Calu3 (cell line): ENCODE results near the gene C8G. TPM values are rescaled to one million over a fixed set of nuclear protein-coding genes. Genes with fewer than 3 reads are reported as not detected.

Source experiments
- BruUV-seq: library from RNA; stranded (reverse); fragments of 400-500 nt; replicated peaks from 2 replicates; lab custom pipeline; 2021; lab: Mats Ljungman, UMichigan
- CTCF ChIA-PET: fragments of 300-600 bp; sonication (Branson Sonifier 250); formaldehyde crosslinking; loops from one replicate; lab custom pipeline; 2022; ENCODE audit warnings: antibody characterized with exemption; lab: Charles Lee
- DNase-seq: peaks from one replicate; pipeline ENCODE4 v3.0.0; 2022
- H3K27ac Mint-ChIP-seq: one replicate; pipeline ENCODE4 v1.8.0; 2022; ENCODE audit warnings: mixed read lengths; ENCODE audit not compliant: unreplicated experiment
- H3K27me3 Mint-ChIP-seq: one replicate; pipeline ENCODE4 v1.8.0; 2022; ENCODE audit warnings: mixed read lengths; ENCODE audit not compliant: unreplicated experiment
- H3K36me3 Mint-ChIP-seq: one replicate; pipeline ENCODE4 v1.8.0; 2022; ENCODE audit warnings: mild to moderate bottlenecking, moderate library complexity, mixed read lengths; ENCODE audit not compliant: insufficient read depth, unreplicated experiment
- H3K4me1 Mint-ChIP-seq: one replicate; pipeline ENCODE4 v1.8.0; 2022; ENCODE audit warnings: mild to moderate bottlenecking, low read depth, mixed read lengths; ENCODE audit not compliant: unreplicated experiment
- H3K4me3 Mint-ChIP-seq: one replicate; pipeline ENCODE4 v1.8.0; 2022; ENCODE audit warnings: mild to moderate bottlenecking, low read depth, moderate library complexity, mixed read lengths; ENCODE audit not compliant: unreplicated experiment
- H3K9me3 Mint-ChIP-seq: one replicate; pipeline ENCODE4 v1.8.0; 2022; ENCODE audit warnings: low read depth, mixed read lengths; ENCODE audit not compliant: unreplicated experiment
- CTCF ChIP-seq: fragments of 200-600 bp; IDR thresholded peaks from one replicate; pipeline ENCODE4 v1.8.0; 2022; ENCODE audit warnings: antibody characterized with exemption; ENCODE audit not compliant: unreplicated experiment
- intact Hi-C: fragments of 100-400 bp; cut with micrococcal nuclease; formaldehyde crosslinking; loops from one replicate; pipeline ENCODE4 v1.10.0; 2022; ENCODE audit not compliant: unreplicated experiment
- total RNA-seq: library from RNA; stranded (reverse); gene quantifications from 2 replicates; pipeline ENCODE4 v1.2.3, GENCODE V29; 2022

C8G gene
- total RNA-seq, 1 experiment from 2014 or later, result 3.9 TPM

DNA sequence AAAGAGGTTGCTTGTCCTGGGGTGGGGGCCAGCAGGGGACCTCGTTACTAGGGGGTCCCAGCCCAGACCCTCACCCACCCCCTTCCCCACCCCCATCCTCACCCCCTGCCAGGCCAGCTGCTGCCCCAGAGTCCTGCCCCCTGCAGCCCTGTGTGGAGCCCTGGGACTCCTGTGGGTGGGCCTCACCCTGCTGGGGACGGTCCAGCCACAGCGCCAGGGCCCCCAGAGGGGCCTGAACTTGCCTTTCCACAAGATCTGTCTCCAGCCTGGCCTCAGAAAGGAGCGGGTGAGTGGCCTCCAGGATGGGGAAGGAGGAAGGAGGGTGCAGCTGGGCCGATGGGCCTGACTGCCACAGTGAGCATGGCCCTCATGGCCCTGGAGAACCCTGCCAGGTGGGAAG lies 24.7 kb downstream of the C8G start:
- no peak overlapping the region for H3K4me3 Mint-ChIP-seq
- BruUV-seq, result no TSS peak
- CTCF ChIA-PET, result no interaction called here
- no peaks in the 10 kb centered on the region for H3K9me3 Mint-ChIP-seq
- H3K27ac Mint-ChIP-seq, result no peak overlapping the region
- TF ChIP-seq CTCF, result no peak
- no peaks in the 10 kb centered on the region for H3K27me3 Mint-ChIP-seq
- no peak for DNase-seq
- intact Hi-C loops, result no loop called here
- H3K4me1 Mint-ChIP-seq, result no peaks in the 10 kb centered on the region
- H3K36me3 Mint-ChIP-seq, result peaks cover 8% of the 10 kb centered on the region

DNA sequence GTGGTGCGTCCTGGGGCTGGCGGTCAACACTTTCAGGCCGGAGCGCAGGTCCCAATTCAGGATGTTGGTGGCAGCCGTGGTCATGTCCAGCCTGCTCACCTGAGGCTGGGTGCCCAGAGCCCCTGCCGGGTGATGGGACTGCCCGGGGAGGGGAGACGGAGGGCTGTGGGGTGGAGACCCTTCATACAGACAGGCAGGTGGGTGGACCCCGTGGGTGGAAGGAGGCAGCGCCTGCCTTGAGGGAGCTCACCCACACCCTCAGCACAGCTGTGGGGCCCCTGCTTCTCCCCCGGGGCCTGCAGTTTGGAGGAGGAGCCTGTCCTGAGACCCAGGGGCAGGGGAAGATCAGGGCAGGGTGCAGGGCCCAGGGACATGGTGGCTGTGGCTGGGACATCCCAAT lies 25.3 kb downstream of the C8G start:
- H3K4me3 Mint-ChIP-seq, result no peak overlapping the region
- TF ChIP-seq CTCF, result no peak
- H3K27me3 Mint-ChIP-seq, result no peaks in the 10 kb centered on the region
- H3K36me3 Mint-ChIP-seq, result peaks cover 8% of the 10 kb centered on the region
- no peak overlapping the region for H3K27ac Mint-ChIP-seq
- BruUV-seq, result no TSS peak
- no peak for DNase-seq
- CTCF ChIA-PET, result no interaction called here
- no peaks in the 10 kb centered on the region for H3K4me1 Mint-ChIP-seq
- no peaks in the 10 kb centered on the region for H3K9me3 Mint-ChIP-seq
- intact Hi-C loops, result no loop called here

DNA sequence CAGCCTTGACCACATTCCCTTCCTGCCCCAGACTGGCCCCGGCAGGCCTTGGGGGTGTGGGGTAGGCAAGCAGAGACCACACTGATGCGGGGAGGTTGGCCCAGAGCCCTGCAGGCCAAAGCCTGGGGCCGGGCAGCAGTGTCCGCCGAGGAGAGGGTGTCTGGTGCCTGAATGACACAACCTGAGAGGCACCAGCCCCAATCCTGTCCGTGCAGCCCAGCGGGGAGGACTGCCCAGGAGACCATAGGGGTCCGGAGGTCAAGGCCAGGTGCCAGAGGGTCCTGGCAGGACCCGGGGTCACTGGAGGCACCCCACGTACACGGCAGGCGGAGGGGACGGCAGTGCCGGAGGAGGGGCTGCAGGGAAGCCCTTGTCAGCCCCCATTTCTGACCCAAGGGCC lies 26.7 kb downstream of the C8G start:
- Mint-ChIP-seq H3K9me3 (no peaks in the 10 kb centered on the region), H3K4me3 (no peak overlapping the region), H3K4me1 (no peaks in the 10 kb centered on the region), H3K27me3 (no peaks in the 10 kb centered on the region), H3K36me3 (no peaks in the 10 kb centered on the region), H3K27ac (no peak overlapping the region)
- intact Hi-C loops, result no loop called here
- CTCF ChIA-PET, result no interaction called here
- no peak for DNase-seq
- no peak for TF ChIP-seq CTCF
- BruUV-seq, result no TSS peak

DNA sequence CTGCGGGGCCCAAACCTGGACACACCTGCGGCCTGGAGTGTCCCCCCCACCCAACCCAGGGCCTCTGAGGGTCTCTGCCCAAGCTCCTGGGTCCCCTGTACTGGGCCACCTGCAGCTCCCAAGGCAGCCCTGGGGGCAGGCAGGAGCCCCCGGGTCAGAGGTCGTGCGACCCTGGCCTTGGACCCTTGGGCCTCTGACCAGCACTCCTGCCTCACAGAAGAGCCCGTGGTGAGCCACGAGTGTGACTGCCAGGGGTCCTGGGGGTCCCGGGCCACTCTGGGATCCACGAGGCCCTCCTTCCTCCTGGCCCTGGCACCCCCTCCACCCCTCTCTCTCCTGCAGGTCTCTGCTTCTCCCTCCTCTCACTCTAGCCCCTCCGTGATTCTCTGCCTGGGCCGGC lies 27.3 kb downstream of the C8G start:
- Mint-ChIP-seq H3K4me1 (no peaks in the 10 kb centered on the region), H3K27me3 (no peaks in the 10 kb centered on the region), H3K36me3 (no peaks in the 10 kb centered on the region), H3K27ac (no peak overlapping the region), H3K4me3 (no peak overlapping the region), H3K9me3 (no peaks in the 10 kb centered on the region)
- BruUV-seq, result no TSS peak
- DNase-seq, result no peak
- no peak for TF ChIP-seq CTCF
- intact Hi-C loops, result no loop called here
- CTCF ChIA-PET, result no interaction called here
